ENCODE results near the gene MAP3K1.
A peak's percentile ranks its signal among the peaks of the same experiment; 100 is the strongest.
"Not testable (repeated sequence)": the region's sequence is repeated elsewhere in the genome, so short reads cannot be mapped to it uniquely, and the experiment has no call there.

MAP3K1 gene

GRCh38 chr5:56814963-56815657 is at the start of gene MAP3K1:
Gene MAP3K1 (plus strand): TSS chr5:56815549. CDS start chr5:56815574, 25 bp downstream.
- peak; percentile 76 to 80 for DNase-seq

GRCh38 chr5:56766926-56767325 is 48.4 kb upstream of the MAP3K1 start:
- DNase-seq = no peak

DNA sequence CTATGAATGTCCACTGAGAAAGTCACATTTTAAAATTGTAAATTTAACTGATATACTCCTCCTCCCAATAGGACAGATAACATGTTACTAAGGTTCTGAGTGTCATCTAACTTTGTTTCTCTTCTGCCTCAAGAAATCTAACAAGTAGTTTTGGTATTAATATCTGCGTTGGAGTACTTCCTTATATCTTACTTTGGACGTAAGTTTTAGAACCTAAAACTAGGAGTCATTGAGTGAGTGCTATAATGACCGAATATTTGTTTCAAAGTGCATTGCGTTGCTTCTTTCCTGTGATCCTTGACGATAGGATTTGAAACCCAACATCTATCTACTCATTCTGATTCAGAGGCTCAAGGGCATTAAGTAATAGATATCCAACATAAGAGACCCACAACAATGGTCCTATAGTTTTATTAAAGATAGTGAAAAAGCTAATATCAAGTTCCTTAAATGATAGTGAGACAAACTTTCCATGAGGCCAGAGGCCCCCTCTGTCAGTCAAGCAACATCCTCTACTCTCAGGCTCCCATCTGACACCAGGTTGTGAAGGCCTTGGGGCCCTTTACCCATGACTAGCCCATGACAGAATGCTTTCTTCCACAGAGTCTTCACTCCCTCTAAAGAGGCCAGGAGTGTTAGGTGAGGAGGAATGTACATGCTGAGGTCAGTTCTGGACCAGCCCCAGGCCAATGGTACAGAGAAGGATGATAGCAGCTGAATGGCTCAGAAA is 45.3 kb upstream of the MAP3K1 start:
- no peak for DNase-seq

DNA sequence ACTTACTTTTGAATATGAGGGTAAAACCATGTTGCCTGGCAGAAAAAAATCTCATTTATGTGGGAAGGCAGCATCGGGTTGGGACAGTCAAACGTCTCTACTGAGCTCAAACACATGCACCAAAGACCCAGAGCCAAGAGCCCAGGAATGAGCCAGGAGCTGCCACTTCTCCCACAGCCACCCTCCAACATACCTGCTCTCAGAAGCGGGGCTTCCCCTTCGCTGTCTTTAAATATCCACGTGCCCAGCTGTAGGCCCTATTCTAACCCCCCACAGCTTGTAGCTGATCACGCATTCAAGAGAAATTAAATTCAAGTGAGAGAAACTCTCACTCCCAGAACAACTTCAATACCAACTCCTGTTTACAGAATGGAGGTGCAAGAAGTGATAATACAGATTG is 42.6 kb upstream of the MAP3K1 start:
- DNase-seq = no peak

- no peak for DNase-seq
Observed at GRCh38 chr5:56774957-56775356, 40.4 kb upstream of the MAP3K1 start.

GRCh38 chr5:56776212-56776846 is 39.0 kb upstream of the MAP3K1 start:
- DNase-seq = not testable (repeated sequence)

DNA sequence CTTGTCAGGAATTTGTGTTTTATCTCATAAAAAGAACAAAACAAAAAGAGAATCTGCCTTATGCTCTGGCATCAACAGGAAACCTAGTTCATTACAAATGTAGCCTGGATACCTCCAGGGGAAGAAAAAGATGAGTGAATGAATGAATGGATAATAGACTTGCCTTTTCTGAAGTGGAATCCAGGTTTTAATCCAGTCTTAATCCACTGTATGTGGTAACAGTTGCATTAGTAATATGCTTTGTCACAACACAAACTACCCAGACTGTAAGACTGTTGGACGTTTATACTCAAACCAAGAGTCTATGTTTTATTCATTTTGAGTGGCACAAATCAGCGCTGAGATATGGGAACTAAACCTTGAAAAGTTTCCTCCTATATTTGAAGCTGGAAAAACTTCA is 32.1 kb upstream of the MAP3K1 start:
- no peak for DNase-seq

DNA sequence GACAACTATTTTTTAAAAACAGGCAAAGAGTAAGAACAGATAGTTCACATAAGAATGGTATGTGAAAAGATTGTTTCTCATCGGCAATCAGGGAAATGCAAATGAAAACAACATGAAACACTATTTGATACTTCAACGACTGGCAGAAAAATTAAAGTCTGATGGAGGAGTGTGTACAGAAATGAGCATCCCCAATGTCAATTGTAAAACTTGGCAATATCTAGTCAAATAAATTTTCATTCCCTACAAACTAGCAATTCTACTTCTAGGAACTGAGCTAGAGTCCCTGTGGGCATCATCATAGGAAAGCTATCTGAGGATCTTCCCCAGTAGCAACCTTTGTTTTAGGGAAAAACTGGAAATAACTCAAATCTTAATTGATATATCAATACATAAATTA is 29.0 kb upstream of the MAP3K1 start:
- no peak for DNase-seq

GRCh38 chr5:56791396-56791795 is 24.0 kb upstream of the MAP3K1 start:
- DNase-seq = no peak

DNA sequence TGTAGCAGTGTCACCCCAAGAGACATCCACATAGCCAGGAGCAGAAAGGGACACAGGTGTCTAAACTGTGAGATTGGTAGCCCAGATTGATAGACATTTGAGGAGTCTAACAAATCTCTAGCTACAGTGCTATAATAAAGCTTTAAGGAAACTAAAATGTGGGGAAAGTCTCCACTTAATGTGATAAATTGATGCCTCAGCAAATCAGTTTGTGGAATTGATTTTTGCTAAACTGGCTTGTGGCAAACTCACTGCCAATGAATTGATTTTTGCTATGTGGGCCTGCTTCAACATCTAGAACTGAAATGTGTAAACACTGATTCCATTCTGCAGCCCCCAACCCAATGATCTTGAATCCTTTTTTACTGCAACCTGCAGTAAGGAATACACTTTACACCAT is 16.8 kb upstream of the MAP3K1 start:
- DNase-seq = no peak

- no peak for DNase-seq
Observed at GRCh38 chr5:56800186-56800585, 15.2 kb upstream of the MAP3K1 start.

DNA sequence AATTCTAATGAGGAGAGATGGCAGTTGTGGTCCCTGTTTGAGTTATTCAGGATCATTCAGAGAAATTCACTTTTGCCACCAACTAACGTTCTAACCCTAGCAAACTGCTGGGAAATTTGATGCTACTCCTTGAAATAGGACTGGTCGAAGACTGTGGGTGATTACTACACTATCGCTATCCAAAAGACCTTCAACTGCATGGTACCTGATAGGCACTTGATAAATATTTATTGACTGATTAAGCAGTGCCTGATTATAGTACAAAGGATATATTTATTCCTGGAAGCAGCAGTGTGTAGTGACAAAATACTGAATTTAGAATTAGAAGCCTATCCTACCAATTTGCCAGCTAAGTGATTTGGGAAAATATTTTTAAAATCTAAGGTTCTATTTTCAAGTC is 14.1 kb upstream of the MAP3K1 start:
- DNase-seq = no peak

- DNase-seq = no peak
Observed at GRCh38 chr5:56802205-56802604, 13.1 kb upstream of the MAP3K1 start.

DNA sequence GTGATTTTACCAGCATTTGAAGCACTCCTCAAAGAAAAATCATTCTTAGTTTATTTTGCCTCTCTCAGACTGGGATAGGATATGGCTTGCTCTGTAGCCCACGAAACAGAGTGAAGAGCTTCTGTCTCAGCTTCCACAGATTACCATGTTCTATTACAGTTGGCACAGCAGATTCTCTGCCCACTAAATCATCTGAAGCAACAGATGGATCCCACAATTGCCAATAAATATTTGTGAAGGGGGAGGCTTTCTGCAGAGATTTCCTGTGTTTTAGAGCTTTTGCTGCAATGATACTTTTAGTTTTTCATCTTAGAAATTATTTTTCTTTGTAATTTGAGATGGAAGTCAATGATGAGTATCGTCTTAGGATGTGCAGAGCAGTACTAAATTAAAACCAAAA is 12.3 kb upstream of the MAP3K1 start:
- DNase-seq = no peak

- no peak for DNase-seq
Observed at GRCh38 chr5:56803894-56804293, 11.5 kb upstream of the MAP3K1 start.

- no peak for DNase-seq
Observed at GRCh38 chr5:56807679-56808078, 7.7 kb upstream of the MAP3K1 start.

GRCh38 chr5:56808211-56808610 is 7.1 kb upstream of the MAP3K1 start:
- DNase-seq = no peak

GRCh38 chr5:56810826-56811225 is 4.5 kb upstream of the MAP3K1 start:
- DNase-seq = no peak

- no peak for DNase-seq
Observed at GRCh38 chr5:56812110-56812509, 3.2 kb upstream of the MAP3K1 start.

DNA sequence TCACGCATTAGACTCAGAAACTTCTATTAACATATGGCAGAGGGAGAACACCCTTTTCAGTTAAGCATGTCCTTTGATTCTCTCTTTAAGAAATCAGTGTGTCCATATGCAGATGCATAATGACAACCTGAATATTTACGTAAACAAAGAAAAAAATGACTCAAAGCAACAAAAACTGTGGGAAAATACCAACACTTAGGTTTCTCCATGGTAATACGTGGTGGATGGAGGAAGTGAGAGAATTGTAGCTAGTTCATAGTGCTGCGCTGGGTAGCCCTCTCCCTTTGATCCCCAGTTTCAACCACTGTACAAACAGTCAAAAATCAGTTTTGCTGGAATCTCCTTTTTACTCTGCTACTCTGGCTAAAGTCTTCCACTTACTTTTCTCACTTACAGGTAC is 2.0 kb upstream of the MAP3K1 start:
- no peak for DNase-seq

DNA sequence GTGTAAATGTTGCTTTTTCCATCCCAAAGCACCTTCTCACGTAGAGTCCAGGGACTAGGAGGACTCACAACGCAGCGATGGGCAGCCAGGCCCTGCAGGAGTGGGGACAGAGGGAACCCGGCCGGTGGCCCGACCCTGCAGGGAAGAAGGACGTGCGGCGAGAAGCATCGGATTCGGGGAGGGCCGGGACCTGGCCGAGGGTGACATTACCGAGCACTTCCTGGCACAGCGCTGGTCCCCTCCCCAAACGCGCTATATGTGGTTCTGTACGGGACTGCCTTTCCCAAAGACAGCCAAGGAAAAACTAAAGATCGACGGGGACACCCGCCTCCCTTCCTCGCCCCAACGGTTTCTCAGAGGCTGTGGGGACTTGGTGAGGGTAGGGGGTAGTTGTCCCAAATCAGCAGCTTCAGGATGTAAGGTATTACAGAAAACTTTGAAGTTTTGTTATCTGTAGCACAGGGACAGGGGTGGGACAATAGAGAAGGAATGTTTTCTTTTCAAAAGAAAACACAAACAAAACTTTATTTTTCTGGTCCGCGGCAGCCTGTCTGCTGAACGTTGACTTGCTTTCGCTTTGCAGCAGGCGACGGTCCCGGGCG is 887 bp upstream of the MAP3K1 start:
- peak in 1 of 2 experiments; percentile 14 for DNase-seq

- DNase-seq = peak; percentile 22 to 42
Observed at GRCh38 chr5:56815658-56816545, 553 bp downstream of the MAP3K1 start.
